Colonic mucosa (tissue), 4 donors: ENCODE data around the gene ZNF654. TPM values are rescaled to one million over a fixed set of nuclear protein-coding genes. Genes with fewer than 3 reads are reported as not detected.

ENCODE experiments used
- DNase-seq: peaks from one replicate; pipeline ENCODE4 v3.0.0-alpha.2; 2020
- H3K27ac ChIP-seq: fragments of 200-600 bp; one replicate; pipeline ENCODE4 v1.8.0; 2021
- H3K27me3 ChIP-seq: fragments of 200-600 bp; one replicate; pipeline ENCODE4 v1.8.0; 2021
- H3K36me3 ChIP-seq: fragments of 200-600 bp; one replicate; pipeline ENCODE4 v1.8.0; 2021
- H3K4me1 ChIP-seq: fragments of 200-600 bp; one replicate; pipeline ENCODE4 v1.8.0; 2021; ENCODE audit warnings: mild to moderate bottlenecking
- H3K4me3 ChIP-seq: fragments of 200-600 bp; one replicate; pipeline ENCODE4 v1.8.0; 2021
- H3K9ac ChIP-seq, 2 donors: one replicate each; pipeline ENCODE4 v1.7.0; 2013; ENCODE audit warnings: control low read depth in 2 of 2, low read depth in 2 of 2, low read length in 2 of 2
- H3K9me3 ChIP-seq: fragments of 200-600 bp; one replicate; pipeline ENCODE4 v1.8.0; 2021
- intact Hi-C: fragments of 100-400 bp; cut with DNase I; formaldehyde crosslinking; loops from one replicate; pipeline ENCODE4 v1.14.1; 2022
- total RNA-seq, 2 donors: library from RNA; stranded (reverse); fragmentation: NEBNext Ultra II Directional in 1 of 2; extraction: Animal tissue kit (Norgen Biotek cat#: 25700) in 1 of 2; gene quantifications; one replicate each; pipeline ENCODE4 v1.2.1, GENCODE V29; 2021
- TF ChIP-seq, protein P1 (sequence below): fragments of 200-600 bp; IDR thresholded peaks from one replicate; pipeline ENCODE4 v1.8.0; 2022; ENCODE audit warnings: antibody characterized with exemption, mild to moderate bottlenecking
- donor health status: healthy.
- donor health status: DM: no; HTN: no; CAD: no.
- donor health status: DM: no; HTN: no; CAD: no.

Gene ZNF654
- total RNA-seq, 2 donors from 2014 or later, result 12.1 to 24.5 TPM

DNA sequence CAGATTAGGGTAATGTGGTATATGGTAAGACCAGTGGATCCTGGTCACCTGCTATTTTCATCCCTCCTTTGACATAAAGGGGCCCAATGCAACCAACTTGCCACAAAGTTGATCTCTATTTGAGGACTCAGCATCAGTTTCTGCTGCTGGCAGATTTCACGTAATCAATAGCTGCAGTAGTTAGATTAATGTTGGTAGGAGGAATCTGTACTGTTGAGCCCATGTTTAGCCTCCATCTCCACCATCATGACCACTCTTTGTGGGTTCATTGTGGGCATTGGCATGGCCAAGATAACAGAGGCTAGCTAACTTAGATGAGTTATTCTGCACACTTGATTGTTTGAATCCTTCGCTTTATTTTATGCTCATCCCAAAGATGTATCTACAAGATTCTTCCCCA is 30.2 kb upstream of the ZNF654 start:
- Histone ChIP-seq H3K4me3 (no peak overlapping the region), H3K27ac (no peak overlapping the region), H3K4me1 (no peaks in the 10 kb centered on the region), H3K27me3 (no peaks in the 10 kb centered on the region), H3K9ac (no peak overlapping the region), H3K9me3 (no peaks in the 10 kb centered on the region), H3K36me3 (no peaks in the 10 kb centered on the region)
- no peak for DNase-seq
- TF ChIP-seq, protein P1, sequence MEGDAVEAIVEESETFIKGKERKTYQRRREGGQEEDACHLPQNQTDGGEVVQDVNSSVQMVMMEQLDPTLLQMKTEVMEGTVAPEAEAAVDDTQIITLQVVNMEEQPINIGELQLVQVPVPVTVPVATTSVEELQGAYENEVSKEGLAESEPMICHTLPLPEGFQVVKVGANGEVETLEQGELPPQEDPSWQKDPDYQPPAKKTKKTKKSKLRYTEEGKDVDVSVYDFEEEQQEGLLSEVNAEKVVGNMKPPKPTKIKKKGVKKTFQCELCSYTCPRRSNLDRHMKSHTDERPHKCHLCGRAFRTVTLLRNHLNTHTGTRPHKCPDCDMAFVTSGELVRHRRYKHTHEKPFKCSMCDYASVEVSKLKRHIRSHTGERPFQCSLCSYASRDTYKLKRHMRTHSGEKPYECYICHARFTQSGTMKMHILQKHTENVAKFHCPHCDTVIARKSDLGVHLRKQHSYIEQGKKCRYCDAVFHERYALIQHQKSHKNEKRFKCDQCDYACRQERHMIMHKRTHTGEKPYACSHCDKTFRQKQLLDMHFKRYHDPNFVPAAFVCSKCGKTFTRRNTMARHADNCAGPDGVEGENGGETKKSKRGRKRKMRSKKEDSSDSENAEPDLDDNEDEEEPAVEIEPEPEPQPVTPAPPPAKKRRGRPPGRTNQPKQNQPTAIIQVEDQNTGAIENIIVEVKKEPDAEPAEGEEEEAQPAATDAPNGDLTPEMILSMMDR, result no peak
- intact Hi-C loops, result no loop called here

DNA sequence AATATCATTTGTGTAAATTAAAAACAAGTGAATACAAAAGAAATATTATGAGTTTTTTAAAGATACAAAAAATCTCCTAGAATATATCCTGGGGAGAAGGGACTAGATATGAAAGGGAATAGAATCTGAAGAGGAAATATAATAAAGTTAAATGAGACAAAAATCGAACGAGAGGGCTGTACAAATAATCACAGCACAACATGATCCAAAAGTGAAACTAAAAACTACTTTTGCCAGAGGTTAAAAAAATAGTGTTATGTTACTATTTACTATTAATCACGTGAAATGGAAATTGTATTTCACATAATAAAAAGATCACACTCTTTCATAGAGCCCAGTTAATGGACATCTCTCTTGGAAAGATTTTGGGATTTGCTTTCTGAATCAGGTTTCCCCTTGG is 28.8 kb upstream of the ZNF654 start:
- no peak for DNase-seq
- H3K4me3 ChIP-seq, result no peak overlapping the region
- intact Hi-C loops, result no loop called here
- H3K9me3 ChIP-seq, result no peaks in the 10 kb centered on the region
- TF ChIP-seq, protein P1, result no peak
- H3K36me3 ChIP-seq, result no peaks in the 10 kb centered on the region
- no peak overlapping the region for H3K9ac ChIP-seq
- H3K4me1 ChIP-seq, result no peaks in the 10 kb centered on the region
- H3K27me3 ChIP-seq, result no peaks in the 10 kb centered on the region
- H3K27ac ChIP-seq, result no peak overlapping the region

DNA sequence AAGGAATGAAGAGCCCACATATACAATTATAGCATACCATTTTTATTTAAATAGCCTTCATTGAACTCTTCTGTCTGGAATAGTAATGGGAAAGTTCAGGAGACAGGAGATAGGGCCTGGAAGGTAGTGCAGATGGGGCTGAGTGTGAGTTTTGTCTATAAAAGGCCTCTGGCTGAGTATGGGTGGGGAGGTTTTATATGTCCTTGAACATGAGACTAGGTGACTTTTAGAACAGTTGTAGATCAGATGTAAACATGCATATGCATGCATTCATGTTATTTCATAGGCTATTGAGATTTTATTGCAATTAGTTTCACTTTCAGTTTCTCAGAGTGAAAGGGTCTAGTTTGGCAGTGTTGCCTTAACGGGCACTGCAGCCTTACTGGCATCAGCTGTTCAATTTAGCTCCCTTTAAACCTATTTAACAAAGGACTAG is 27.4 kb upstream of the ZNF654 start:
- TF ChIP-seq, protein P1, result no peak
- Histone ChIP-seq H3K9ac (no peak overlapping the region), H3K9me3 (no peaks in the 10 kb centered on the region), H3K27me3 (no peaks in the 10 kb centered on the region), H3K27ac (no peak overlapping the region), H3K4me1 (no peaks in the 10 kb centered on the region), H3K36me3 (no peaks in the 10 kb centered on the region), H3K4me3 (peak overlapping the region; percentile 1)
- DNase-seq, result no peak
- intact Hi-C loops, result no loop called here

DNA sequence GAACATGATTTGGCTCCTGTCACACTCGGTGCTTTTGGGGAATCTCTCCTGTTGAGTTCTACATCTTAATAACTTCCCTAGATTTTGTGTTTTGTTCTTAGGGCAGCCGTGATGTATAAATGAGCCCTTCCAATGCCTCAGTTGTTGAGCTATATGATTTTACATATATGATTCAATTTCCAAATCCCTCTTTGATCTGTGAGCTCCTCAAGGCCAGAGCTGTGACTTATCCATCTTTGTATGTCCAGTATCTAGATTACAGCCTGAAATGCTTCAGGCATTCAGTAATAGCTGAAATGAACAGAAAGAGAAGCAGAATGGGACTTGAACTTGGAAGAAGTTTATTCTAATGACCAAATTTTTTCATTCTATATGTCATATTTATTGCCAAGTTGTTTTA is 26.8 kb upstream of the ZNF654 start:
- intact Hi-C loops, result no loop called here
- H3K27me3 ChIP-seq, result no peaks in the 10 kb centered on the region
- no peak overlapping the region for H3K9ac ChIP-seq
- H3K36me3 ChIP-seq, result no peaks in the 10 kb centered on the region
- H3K4me3 ChIP-seq, result peak overlapping the region; percentile 1
- H3K27ac ChIP-seq, result no peak overlapping the region
- no peaks in the 10 kb centered on the region for H3K9me3 ChIP-seq
- TF ChIP-seq, protein P1, result no peak
- no peaks in the 10 kb centered on the region for H3K4me1 ChIP-seq
- DNase-seq, result no peak

DNA sequence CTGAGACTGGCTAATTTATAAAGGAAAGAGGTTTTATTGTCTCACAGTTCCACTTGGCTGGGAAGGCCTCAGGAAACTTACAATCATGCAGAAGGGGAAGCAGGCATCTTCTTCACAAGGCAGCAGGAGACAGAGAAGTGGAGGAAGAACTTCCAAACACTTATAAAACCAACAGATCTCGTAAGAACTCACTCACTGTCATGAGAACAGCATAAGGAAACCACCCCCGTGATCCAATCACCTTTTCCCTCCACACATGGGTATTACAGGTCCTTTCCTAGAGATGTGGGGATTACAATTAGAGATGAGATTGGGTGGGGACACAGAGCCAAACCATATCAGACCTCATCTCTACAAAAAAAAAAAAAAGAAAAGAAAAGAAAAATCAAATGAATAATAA is 26.0 kb upstream of the ZNF654 start:
- intact Hi-C loops, result no loop called here
- H3K4me3 ChIP-seq, result no peak overlapping the region
- H3K27ac ChIP-seq, result no peak overlapping the region
- H3K9ac ChIP-seq, result no peak overlapping the region
- TF ChIP-seq, protein P1, result no peak
- H3K36me3 ChIP-seq, result no peaks in the 10 kb centered on the region
- H3K9me3 ChIP-seq, result no peaks in the 10 kb centered on the region
- H3K27me3 ChIP-seq, result no peaks in the 10 kb centered on the region
- no peak for DNase-seq
- no peaks in the 10 kb centered on the region for H3K4me1 ChIP-seq

DNA sequence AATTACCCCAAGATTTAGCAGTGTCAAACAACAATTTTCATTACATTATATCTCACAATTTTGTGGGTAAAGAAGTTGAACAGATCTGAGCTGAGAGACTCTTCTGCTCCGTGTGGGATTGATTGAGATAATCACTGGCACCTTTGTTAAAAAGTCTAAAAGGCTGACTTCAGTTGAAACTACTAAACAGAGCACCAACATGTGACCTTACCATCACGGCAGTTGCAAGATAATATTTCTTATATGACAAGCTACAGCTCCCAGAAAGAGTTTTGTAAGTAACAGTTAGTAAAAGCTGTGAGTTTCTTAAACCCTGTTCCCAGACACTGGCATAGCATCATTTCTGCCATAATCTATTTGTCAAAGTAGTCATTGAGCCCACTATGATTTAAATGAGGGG is 25.2 kb upstream of the ZNF654 start:
- Histone ChIP-seq H3K4me3 (no peak overlapping the region), H3K27ac (no peak overlapping the region), H3K9ac (no peak overlapping the region), H3K9me3 (no peaks in the 10 kb centered on the region), H3K27me3 (no peaks in the 10 kb centered on the region), H3K36me3 (no peaks in the 10 kb centered on the region), H3K4me1 (no peaks in the 10 kb centered on the region)
- DNase-seq, result no peak
- TF ChIP-seq, protein P1, result no peak
- intact Hi-C loops, result no loop called here
